CD1c-positive myeloid dendritic cell (primary cell): ENCODE measurements around the gene SEMA3D.
"Not testable (repeated sequence)": the region's sequence is repeated elsewhere in the genome, so short reads cannot be mapped to it uniquely, and the experiment has no call there.

ENCODE experiments used
- DNase-seq: peaks from one replicate; pipeline ENCODE4 v3.0.0-alpha.2; 2016; ENCODE audit errors: extremely low spot score

The SEMA3D gene

GRCh38 chr7:84997626-84998025 is 189.2 kb downstream of the SEMA3D start:
- DNase-seq, result no peak

GRCh38 chr7:84992954-84993353 is 193.9 kb downstream of the SEMA3D start:
- not testable (repeated sequence) for DNase-seq

- DNase-seq, result no peak
These were observed 201.6 kb downstream of the SEMA3D start for GRCh38 chr7:84985073-84985784.

- no peak for DNase-seq
These were observed 204.7 kb downstream of the SEMA3D start for GRCh38 chr7:84982199-84982598.

- no peak for DNase-seq
These were observed 205.5 kb downstream of the SEMA3D start for GRCh38 chr7:84981055-84981976.

- no peak for DNase-seq
These were observed 211.2 kb downstream of the SEMA3D start for GRCh38 chr7:84975586-84976185.

- DNase-seq, result no peak
These were observed 215.5 kb downstream of the SEMA3D start for GRCh38 chr7:84971360-84971759.

GRCh38 chr7:84970670-84971069 is 216.2 kb downstream of the SEMA3D start:
- no peak for DNase-seq

GRCh38 chr7:84953234-84953633 is 233.6 kb downstream of the SEMA3D start:
- DNase-seq, result no peak

GRCh38 chr7:84950836-84951235 is 236.0 kb downstream of the SEMA3D start:
- no peak for DNase-seq

GRCh38 chr7:84949501-84949900 is 237.4 kb downstream of the SEMA3D start:
- no peak for DNase-seq

GRCh38 chr7:84949067-84949466 is 237.8 kb downstream of the SEMA3D start:
- no peak for DNase-seq

GRCh38 chr7:84948634-84949033 is 238.2 kb downstream of the SEMA3D start:
- no peak for DNase-seq

GRCh38 chr7:84946549-84946948 is 240.3 kb downstream of the SEMA3D start:
- DNase-seq, result no peak
